Activated T-cell treated with anti-CD3 and anti-CD28 coated beads, Interleukin-2, amount 50 U/mL, for 1 hour (primary cell): Measurements from ENCODE around the gene CSNK2A3.

ENCODE experiments used
- DNase-seq: peaks from one replicate; pipeline ENCODE4 v3.0.0-alpha.2; 2020

The CSNK2A3 gene

GRCh38 chr11:11332141-11332710 lies 20.8 kb downstream of the CSNK2A3 start:
- DNase-seq: no peak

GRCh38 chr11:11329062-11329806 lies 23.8 kb downstream of the CSNK2A3 start:
- DNase-seq: no peak

GRCh38 chr11:11324090-11324489 lies 29.0 kb downstream of the CSNK2A3 start:
- no peak for DNase-seq

- no peak for DNase-seq
Observed at GRCh38 chr11:11322101-11322500, 30.9 kb downstream of the CSNK2A3 start.

- DNase-seq: no peak
Observed at GRCh38 chr11:11320825-11321224, 32.2 kb downstream of the CSNK2A3 start.

GRCh38 chr11:11318961-11319360 lies 34.1 kb downstream of the CSNK2A3 start:
- no peak for DNase-seq

- DNase-seq: no peak
Observed at GRCh38 chr11:11318461-11318860, 34.6 kb downstream of the CSNK2A3 start.

GRCh38 chr11:11316651-11317230 lies 36.3 kb downstream of the CSNK2A3 start:
- DNase-seq: no peak

- no peak for DNase-seq
Observed at GRCh38 chr11:11313902-11314692, 39.0 kb downstream of the CSNK2A3 start.

GRCh38 chr11:11313426-11313825 lies 39.6 kb downstream of the CSNK2A3 start:
- no peak for DNase-seq

GRCh38 chr11:11312738-11313137 lies 40.3 kb downstream of the CSNK2A3 start:
- no peak for DNase-seq

GRCh38 chr11:11311169-11311568 lies 41.9 kb downstream of the CSNK2A3 start:
- no peak for DNase-seq

- no peak for DNase-seq
Observed at GRCh38 chr11:11309906-11310305, 43.1 kb downstream of the CSNK2A3 start.

- DNase-seq: no peak
Observed at GRCh38 chr11:11308249-11308648, 44.8 kb downstream of the CSNK2A3 start.

- no peak for DNase-seq
Observed at GRCh38 chr11:11306855-11307254, 46.2 kb downstream of the CSNK2A3 start.

- no peak for DNase-seq
Observed at GRCh38 chr11:11304550-11304949, 48.5 kb downstream of the CSNK2A3 start.

GRCh38 chr11:11302565-11302964 lies 50.5 kb downstream of the CSNK2A3 start:
- no peak for DNase-seq
